BE2C (cell line): ENCODE measurements around the gene SMIM13.

ENCODE experiments used
- DNase-seq: peaks from one replicate; pipeline ENCODE4 v3.0.0-alpha.2; 2020
- H3K27me3 ChIP-seq: fragments of 250-450 bp; sonication (Bioruptor Pico); 2 replicates; pipeline ENCODE4 v1.5.1; 2020; ENCODE audit warnings: mild to moderate bottlenecking
- H3K36me3 ChIP-seq: fragments of 250-450 bp; sonication (Bioruptor Pico); 2 replicates; pipeline ENCODE4 v1.5.1; 2020; ENCODE audit warnings: mild to moderate bottlenecking
- H3K4me1 ChIP-seq: fragments of 250-450 bp; sonication (Bioruptor Pico); 2 replicates; pipeline ENCODE4 v1.5.1; 2020
- H3K4me3 ChIP-seq: 2 replicates; pipeline ENCODE4 v1.5.1; 2011; ENCODE audit warnings: low read depth, low read length
- H3K9me3 ChIP-seq: fragments of 250-450 bp; sonication (Bioruptor Pico); 2 replicates; pipeline ENCODE4 v1.5.1; 2020
- CTCF ChIP-seq: IDR thresholded peaks from 2 replicates; pipeline ENCODE4 v1.5.1; 2012; ENCODE audit warnings: mild to moderate bottlenecking, low read depth, low read length

The SMIM13 gene

GRCh38 chr6:11140056-11140455 is 46.4 kb downstream of the SMIM13 start:
- Histone ChIP-seq H3K4me1 (no peaks in the 10 kb centered on the region), H3K9me3 (no peaks in the 10 kb centered on the region), H3K36me3 (peaks cover 4% of the 10 kb centered on the region), H3K27me3 (no peaks in the 10 kb centered on the region), H3K4me3 (no peak overlapping the region)
- DNase-seq: no peak
- no peak for TF ChIP-seq CTCF

- H3K4me1 ChIP-seq: no peaks in the 10 kb centered on the region
- no peaks in the 10 kb centered on the region for H3K9me3 ChIP-seq
- no peak for TF ChIP-seq CTCF
- H3K36me3 ChIP-seq: no peaks in the 10 kb centered on the region
- no peak overlapping the region for H3K4me3 ChIP-seq
- DNase-seq: no peak
- no peaks in the 10 kb centered on the region for H3K27me3 ChIP-seq
These were observed 47.7 kb downstream of the SMIM13 start for GRCh38 chr6:11141295-11141694.

GRCh38 chr6:11142296-11143027 is 48.8 kb downstream of the SMIM13 start:
- no peak overlapping the region for H3K4me3 ChIP-seq
- H3K9me3 ChIP-seq: no peaks in the 10 kb centered on the region
- H3K4me1 ChIP-seq: no peaks in the 10 kb centered on the region
- TF ChIP-seq CTCF: no peak
- DNase-seq: no peak
- H3K36me3 ChIP-seq: no peaks in the 10 kb centered on the region
- no peaks in the 10 kb centered on the region for H3K27me3 ChIP-seq

GRCh38 chr6:11143394-11144371 is 50.0 kb downstream of the SMIM13 start:
- no peak for TF ChIP-seq CTCF
- H3K9me3 ChIP-seq: no peaks in the 10 kb centered on the region
- H3K4me1 ChIP-seq: no peaks in the 10 kb centered on the region
- no peak for DNase-seq
- no peaks in the 10 kb centered on the region for H3K36me3 ChIP-seq
- no peak overlapping the region for H3K4me3 ChIP-seq
- no peaks in the 10 kb centered on the region for H3K27me3 ChIP-seq

- H3K27me3 ChIP-seq: no peaks in the 10 kb centered on the region
- DNase-seq: peak; percentile 75
- TF ChIP-seq CTCF: peak; percentile 94
- no peaks in the 10 kb centered on the region for H3K9me3 ChIP-seq
- no peak overlapping the region for H3K4me3 ChIP-seq
- H3K4me1 ChIP-seq: no peaks in the 10 kb centered on the region
- no peaks in the 10 kb centered on the region for H3K36me3 ChIP-seq
These were observed 50.8 kb downstream of the SMIM13 start for GRCh38 chr6:11144393-11144851.
